Thoracic aorta endothelial cell (primary cell): ENCODE results near the gene EGFL8. TPM values are rescaled to one million over a fixed set of nuclear protein-coding genes. Genes with fewer than 3 reads are reported as not detected.

Experiments used
- small RNA-seq: library from RNA; depleted of rRNA; stranded (forward); fragments of <200 nt; gene quantifications from one replicate; pipeline ENCODE3, GENCODE V24; 2012
- total RNA-seq: library from RNA; depleted of rRNA; stranded (reverse); fragments of >200 nt; gene quantifications from 2 replicates; pipeline ENCODE4 v1.2.3, GENCODE V29; 2012

Gene EGFL8
- total RNA-seq = 1.1 and 1.2 TPM in 2 replicates

DNA sequence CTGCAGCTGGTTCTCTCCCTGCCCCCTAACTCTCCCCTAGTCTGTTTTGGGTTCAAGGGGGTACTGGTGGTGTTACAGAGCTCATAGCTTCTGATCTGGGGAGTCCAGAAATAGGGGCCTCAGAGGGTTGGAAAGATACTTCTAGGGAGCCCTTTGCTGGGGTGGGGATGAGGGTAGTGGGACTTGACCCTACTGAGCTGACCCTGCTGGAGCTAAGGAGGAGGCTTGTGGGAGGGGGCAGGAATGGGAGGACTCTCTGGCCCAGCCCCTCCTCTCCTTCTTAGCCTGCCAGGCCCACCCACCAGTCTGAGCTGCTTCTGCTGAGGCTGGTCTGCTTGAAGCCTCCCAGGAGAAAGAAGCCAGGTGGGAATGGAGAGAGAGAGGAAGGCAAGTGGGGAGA, at the start of gene EGFL8:
Gene EGFL8, plus strand, starts transcription at position 301 of the 400 bp plus-strand sequence. CDS start 1,571 bp downstream, outside the sequence.

DNA sequence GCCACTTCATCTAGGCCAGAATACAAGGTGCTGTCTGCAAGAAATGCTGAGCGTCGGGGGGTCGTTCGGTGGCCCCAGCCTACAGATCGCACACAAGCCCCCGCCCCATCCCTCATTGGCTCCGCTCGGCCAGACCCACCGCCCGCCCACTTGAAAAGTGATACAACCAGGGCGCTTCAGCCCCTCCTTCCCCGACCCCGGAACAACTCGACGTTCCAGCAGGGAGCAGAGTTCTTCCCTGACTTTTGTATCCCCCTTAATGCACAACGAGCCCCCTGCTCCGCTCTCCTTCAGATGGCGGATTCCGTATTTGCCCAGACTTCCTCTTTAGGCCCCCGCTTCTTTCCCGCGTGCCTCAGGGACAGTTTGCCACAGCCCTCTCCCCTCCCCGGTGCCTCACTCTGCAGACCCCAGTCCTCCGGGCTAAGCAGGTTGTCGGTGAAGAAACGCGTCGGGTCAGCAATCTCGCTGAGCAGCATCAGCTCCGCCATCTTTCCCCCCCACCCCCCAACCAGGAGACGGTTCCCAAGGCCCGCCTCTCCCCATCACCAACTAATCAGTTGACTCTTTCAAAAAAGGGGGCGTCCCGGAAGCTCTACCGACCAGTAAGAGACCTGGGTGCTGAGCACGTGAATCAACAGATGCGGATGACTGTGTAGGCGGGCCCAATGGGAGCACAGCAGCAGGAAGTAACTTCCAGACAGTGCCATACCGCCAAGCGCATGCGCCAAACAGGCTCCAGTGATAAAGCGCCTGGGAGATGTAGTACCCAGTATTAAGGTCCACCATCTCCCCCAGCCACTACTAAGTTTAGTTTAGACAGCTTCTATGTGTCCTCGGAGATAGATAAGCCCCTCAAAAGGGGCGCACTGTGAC, 36.4 kb upstream of the EGFL8 start, which contains the start of gene ATF6B:
Gene ATF6B, minus strand, starts transcription at position 530 of the 876 bp plus-strand sequence. Its CDS starts 39 bp downstream, at position 491.

DNA sequence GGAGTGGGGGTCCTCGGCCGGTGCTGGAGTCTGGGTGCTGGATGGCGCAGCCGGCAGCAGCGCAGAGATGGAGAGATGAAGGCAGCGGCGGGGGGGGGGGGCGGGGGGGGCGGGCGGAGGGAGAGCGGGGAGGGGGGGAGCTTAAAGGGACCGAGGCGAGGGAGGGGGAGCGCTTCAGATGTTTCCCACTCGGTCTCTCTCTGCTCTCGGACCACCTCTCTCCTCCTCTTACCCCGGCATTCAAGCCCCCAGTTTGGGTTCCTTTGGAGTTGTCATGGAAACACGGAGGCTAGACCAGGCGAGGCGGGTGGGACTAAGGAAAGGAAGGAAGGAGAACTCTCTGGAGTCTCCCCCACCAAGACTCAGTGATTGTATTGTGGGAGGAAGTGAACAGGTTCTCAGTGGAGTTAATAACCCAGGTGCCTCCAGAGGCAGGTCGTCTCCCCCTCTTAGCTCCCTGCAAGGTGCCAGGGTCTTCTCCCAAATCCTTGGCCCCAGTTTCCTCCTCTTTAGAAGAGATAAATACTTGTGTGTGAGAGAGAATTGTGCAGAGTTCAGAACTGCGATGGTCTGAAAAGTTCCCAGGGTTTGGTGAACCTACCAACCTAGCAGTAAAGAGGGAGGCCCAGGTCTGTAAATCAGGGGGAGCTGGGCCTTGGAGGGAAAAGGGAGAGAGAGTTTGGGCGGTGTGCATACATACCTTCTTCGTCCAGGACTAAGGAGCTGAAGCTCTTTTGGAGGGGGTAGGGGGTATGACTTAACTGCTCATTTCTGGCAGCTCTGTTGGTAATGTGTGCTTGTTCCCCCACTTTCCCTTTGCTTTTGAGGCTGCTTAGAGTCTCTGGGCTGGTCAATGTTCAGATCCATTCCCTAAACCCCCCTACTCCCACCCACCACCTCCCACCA, 12.3 kb upstream of the EGFL8 start, which contains the start of gene PRRT1:
Gene PRRT1, minus strand, starts transcription at position 77 of the 906 bp plus-strand sequence. CDS start 112 bp downstream, outside the sequence.

DNA sequence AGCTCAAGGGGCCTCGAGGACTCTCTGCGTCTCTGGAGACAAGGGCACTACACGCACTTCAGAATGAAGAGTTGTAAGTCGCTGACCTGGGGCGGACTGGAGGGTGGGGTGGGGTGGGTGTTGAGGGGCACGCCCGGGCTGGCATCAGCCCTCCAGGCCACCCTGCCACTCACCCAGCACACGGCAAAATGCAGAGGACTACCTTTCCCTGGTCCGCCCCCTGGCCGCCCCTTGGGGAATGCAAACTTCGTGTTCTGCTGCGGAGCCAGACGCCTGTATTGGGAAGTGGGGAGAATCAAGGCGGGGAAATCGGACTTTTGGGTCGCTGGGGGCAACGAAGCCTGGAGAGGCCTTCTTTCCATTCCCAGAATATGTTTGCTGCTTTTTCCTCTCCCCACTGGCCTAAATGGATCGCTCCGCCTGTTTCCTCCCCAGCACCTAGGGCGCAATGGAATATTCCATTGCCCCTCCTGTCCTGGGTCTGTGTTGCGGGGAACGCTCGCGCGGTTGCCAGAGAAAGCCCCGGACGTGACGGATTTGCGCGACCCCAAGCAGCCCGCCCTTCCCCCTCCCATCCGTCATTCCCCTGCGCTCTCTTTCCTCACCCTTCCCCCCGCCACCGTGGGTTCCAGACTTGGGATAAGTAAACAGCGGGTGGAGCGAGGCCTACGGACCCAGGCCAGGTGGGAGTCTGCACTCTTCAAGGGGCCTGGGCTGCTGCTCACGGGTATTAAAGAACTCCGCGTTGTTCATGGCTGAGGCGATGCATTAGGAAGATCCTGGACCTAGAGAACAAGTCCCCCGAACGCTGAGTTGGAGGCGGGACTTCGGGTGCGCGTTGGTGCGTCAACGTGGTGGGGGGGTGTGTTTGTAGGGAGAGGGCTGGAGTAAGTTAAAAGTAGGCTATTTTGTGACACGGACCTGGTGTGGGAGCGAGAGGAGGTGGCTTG, 10.6 kb upstream of the EGFL8 start, which contains the start of gene PPT2:
Gene PPT2, plus strand, starts transcription at position 578 of the 950 bp plus-strand sequence. CDS start 454 bp downstream, outside the sequence.

DNA sequence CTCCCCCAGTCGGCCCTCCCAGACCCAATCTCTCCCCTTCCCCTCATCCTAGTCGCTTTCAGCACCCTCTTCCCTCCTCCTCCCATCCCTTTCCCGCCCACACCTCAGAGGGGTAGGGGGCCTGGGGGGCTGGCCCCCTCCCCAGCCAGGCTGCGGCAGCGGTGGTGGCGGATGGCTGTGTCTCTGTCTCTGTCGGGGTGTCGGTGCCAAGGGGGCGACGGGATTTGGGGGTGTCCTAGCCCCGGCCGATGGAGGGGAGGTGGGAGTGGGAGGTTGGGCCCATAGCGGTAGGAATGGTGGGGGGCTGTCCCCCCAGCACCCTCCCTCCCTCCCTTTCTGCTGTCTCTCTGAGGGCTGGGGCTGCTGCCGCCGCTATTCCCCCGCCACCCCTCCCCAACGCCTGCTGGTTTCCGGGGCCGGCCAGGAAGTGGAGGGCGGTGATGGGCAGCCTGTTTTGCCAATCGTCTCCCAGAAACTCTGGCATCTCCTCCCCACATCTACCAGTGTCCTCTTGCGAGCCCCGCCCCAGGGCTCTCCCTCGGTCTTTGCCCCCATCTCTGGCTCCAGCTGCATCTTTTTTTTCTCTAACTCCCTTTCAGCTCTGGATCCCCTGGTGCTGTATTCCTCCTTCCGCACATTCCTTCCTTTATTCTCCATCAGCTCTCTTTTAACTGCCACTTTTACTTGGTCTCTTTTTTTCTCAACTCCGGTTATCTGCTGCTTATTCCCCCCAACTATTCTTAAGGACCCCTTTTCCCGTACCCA, 11.5 kb downstream of the EGFL8 start, which contains the start of gene AGPAT1:
Gene AGPAT1, minus strand, starts transcription at position 374 of the 765 bp plus-strand sequence. CDS start 4,588 bp downstream, outside the sequence.

DNA sequence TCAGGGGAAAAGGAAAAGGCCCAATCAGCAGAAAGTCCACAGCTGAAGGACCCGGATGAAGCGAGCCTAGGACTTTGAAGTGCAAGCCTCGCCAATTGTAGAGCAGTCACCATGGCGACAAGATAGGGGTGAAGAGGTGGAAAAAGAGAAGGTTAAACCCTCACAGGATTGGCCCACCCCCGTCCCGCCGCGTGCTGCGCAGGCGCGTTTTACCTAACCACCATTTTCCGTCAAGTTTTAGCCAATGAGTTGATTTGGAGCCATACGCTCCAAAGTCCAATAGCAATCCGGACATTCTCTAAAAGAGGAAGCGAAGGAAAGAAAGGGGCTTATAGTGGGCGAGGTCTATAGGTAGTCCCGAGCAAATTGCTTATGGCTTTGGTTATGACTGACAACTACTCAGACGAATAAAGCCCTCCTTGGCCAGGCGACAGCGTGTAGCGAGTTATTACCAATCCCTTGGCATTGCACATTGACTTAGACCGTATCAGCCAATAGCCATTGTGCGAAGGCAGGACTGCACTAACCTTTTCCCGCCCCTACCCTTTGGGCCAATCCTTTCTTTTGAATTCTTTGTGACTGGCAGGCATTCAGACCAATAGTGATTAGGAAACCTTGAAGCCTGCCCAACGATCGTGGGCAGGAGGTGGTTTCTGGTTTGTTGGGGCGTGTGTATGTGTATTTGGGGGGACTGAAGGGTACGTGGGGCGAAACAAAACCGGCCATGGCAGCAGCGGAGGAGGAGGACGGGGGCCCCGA, 13.6 kb downstream of the EGFL8 start, which contains the start of gene RNF5:
Gene RNF5, plus strand, starts transcription at position 618 of the 759 bp plus-strand sequence. Its CDS starts 107 bp downstream, at position 725.

DNA sequence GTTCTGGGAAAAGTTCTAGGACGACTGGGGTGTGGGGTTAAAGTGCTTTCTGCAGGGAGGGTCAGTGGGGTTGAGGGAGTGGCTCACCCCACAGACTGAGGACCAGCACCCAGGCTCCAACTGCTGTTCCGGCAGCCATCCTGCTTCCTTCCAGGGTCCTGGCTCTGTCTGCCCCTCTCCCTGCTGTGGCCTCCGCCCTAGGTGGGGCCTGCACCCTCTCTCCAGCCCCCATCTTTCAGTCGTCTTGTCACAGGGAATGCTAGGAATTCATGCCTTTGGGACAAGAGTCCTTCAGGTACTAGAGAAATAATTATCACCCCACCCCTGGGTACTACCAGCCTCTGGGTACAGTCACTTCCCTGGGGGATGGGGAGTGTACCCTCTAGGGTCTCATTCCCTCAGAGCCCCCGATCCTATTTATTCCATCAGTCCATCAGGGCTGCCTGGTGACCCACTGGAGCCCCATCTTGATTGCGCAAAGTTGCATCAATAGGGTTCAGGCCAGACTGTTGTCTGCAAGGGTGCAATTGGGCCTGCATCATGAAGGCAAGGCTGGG, 19.8 kb downstream of the EGFL8 start, which contains the start of gene AGER:
Gene AGER, minus strand, starts transcription at position 170 of the 557 bp plus-strand sequence. Its CDS starts 31 bp downstream, at position 139.

DNA sequence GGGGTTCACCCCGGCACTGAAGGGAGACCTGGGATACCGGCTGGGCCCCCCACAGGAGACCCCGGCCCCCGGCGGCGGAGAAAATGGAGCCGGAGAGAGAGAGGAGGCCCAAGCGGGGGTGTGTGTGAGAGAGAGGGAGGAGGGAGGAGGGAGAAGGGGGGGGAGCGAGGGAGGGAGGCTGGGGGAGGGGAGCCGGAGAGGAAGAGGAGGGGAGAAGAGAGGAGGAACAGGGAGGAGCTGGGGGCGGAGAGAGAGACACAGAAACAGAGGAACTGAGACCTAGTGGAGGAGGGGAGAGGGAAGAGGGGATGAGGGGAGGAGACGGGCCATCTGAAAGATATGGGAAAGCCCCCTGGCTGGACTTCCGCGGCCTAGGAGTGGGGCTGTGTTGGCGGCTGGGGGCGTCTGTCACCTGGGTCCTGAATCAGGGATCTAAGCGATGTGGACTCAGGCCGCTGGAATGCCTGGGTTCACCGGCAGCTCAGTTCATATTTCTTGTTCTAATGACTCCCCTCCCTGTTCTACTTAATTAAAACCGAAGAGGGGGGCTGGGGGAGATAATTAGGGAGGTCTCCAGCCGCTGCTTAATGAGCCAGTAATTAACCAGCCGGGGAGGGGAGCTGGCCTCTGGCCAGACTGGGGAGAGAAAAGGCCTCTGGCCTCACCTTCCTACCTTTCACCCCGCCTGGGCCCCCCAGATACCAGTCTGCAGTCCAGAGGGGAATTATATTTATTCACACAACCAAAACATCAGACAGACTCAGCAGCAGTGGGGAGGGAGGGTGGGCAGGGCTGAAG, 25.9 kb downstream of the EGFL8 start, which contains the start of gene PBX2:
Gene PBX2, minus strand, starts transcription at position 149 of the 798 bp plus-strand sequence. CDS start 287 bp downstream, outside the sequence.

DNA sequence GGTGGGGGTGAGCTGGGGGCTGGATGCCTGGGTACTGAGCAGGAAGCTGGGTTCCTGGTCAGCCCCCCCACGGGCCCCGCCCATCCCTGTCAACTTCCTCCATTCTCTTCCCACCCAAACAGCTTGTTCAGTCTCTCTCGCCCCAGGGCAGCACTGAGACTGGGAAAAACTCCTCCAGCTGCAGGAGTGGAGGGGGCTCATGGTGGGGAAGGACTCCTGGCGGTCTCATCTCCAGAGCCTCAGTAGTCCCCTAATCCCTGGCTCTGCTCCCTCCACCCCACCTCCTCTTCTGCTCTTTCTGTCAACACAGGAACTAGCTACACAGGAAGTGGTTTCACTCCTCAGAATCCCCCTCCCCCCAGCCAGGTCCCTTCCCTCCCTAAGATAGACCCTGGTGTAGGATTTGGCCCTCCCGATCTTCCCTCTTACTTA, 28.2 kb downstream of the EGFL8 start, which contains the start of gene GPSM3:
Gene GPSM3, minus strand, starts transcription at position 36 of the 432 bp plus-strand sequence. CDS start 130 bp downstream, outside the sequence.

Small RNA genes within 50 kb of the gene (small RNA-seq; reads per million reads assigned to genes)
- gene AL662884.1 = not detected
- gene MIR6833 = not detected

Other genes starting within 250 kb of the EGFL8 start
- gene C2, start 236.9 kb upstream of the EGFL8 start, total RNA-seq = not detected in 2 replicates
- 1.3 TPM in 2 replicates for gene CFB, start 218.5 kb upstream of the EGFL8 start, total RNA-seq
- gene NELFE, start 205.6 kb upstream of the EGFL8 start, total RNA-seq = 99.7 and 101 TPM in 2 replicates
- gene SKIC2, start 205.4 kb upstream of the EGFL8 start, total RNA-seq = 38.3 and 43.7 TPM in 2 replicates
- gene DXO, start 192.5 kb upstream of the EGFL8 start, total RNA-seq = 13.2 and 14.2 TPM in 2 replicates
- 0.86 and 1.6 TPM in 2 replicates for gene C4A, start 182.5 kb upstream of the EGFL8 start, total RNA-seq
- gene C4B, start 149.8 kb upstream of the EGFL8 start, total RNA-seq = 0.43 and 1.9 TPM in 2 replicates
- not detected in 2 replicates for gene CYP21A2, start 126.2 kb upstream of the EGFL8 start, total RNA-seq
- gene TNXB, start 55.3 kb upstream of the EGFL8 start, total RNA-seq = 0.13 and 2.1 TPM in 2 replicates
- 33.1 and 38.4 TPM in 2 replicates for gene ATF6B, start 36.3 kb upstream of the EGFL8 start, total RNA-seq
- gene FKBPL, start 34.3 kb upstream of the EGFL8 start, total RNA-seq = 5.2 and 6.7 TPM in 2 replicates
- 0.14 TPM in 1 of 2 replicates, not detected in the other for gene PRRT1, start 12.7 kb upstream of the EGFL8 start, total RNA-seq
- gene PPT2, start 10.5 kb upstream of the EGFL8 start, total RNA-seq = 32.7 and 42.2 TPM in 2 replicates
- gene AGPAT1, start 11.5 kb downstream of the EGFL8 start, total RNA-seq = 17.3 and 24.0 TPM in 2 replicates
- gene RNF5, start 13.8 kb downstream of the EGFL8 start, total RNA-seq = 28.9 and 42.6 TPM in 2 replicates
- 0.27 and 0.36 TPM in 2 replicates for gene AGER, start 19.7 kb downstream of the EGFL8 start, total RNA-seq
- 41.5 and 43.2 TPM in 2 replicates for gene PBX2, start 25.6 kb downstream of the EGFL8 start, total RNA-seq
- 7.6 and 11.6 TPM in 2 replicates for gene GPSM3, start 28.0 kb downstream of the EGFL8 start, total RNA-seq
- 32.6 and 103 TPM in 2 replicates for gene NOTCH4, start 59.5 kb downstream of the EGFL8 start, total RNA-seq
- gene TSBP1, start 207.3 kb downstream of the EGFL8 start, total RNA-seq = not detected in 2 replicates
- gene BTNL2, start 242.6 kb downstream of the EGFL8 start, total RNA-seq = not detected in 2 replicates